HG03060 (cell line): ENCODE results near the gene P2RY14.

Experiments used
- ATAC-seq: cut with Tn5 transposase; IDR thresholded peaks from one replicate; pipeline ENCODE4 v1.9.1; 2021; ENCODE audit warnings: low read depth, moderate number of reproducible peaks; ENCODE audit not compliant: unreplicated experiment

The P2RY14 gene

GRCh38 chr3:151303751-151304150 is 25.4 kb upstream of the P2RY14 start:
- ATAC-seq, result no peak

GRCh38 chr3:151301787-151302186 is 23.4 kb upstream of the P2RY14 start:
- no peak for ATAC-seq

GRCh38 chr3:151300539-151300938 is 22.2 kb upstream of the P2RY14 start:
- no peak for ATAC-seq

GRCh38 chr3:151299006-151299405 is 20.7 kb upstream of the P2RY14 start:
- no peak for ATAC-seq

GRCh38 chr3:151297429-151297828 is 19.1 kb upstream of the P2RY14 start:
- no peak for ATAC-seq

- ATAC-seq, result no peak
These were observed 17.9 kb upstream of the P2RY14 start for GRCh38 chr3:151296226-151296625.

- ATAC-seq, result no peak
These were observed 14.8 kb upstream of the P2RY14 start for GRCh38 chr3:151293127-151293526.

- ATAC-seq, result no peak
These were observed 12.3 kb upstream of the P2RY14 start for GRCh38 chr3:151290673-151291072.

- no peak for ATAC-seq
These were observed 11.1 kb upstream of the P2RY14 start for GRCh38 chr3:151289445-151289844.

GRCh38 chr3:151285940-151286339 is 7.6 kb upstream of the P2RY14 start:
- no peak for ATAC-seq

- no peak for ATAC-seq
These were observed 5.6 kb upstream of the P2RY14 start for GRCh38 chr3:151283907-151284461.

GRCh38 chr3:151283387-151283786 is 5.0 kb upstream of the P2RY14 start:
- no peak for ATAC-seq

GRCh38 chr3:151282921-151283320 is 4.6 kb upstream of the P2RY14 start:
- ATAC-seq, result no peak

- ATAC-seq, result no peak
These were observed 3.5 kb upstream of the P2RY14 start for GRCh38 chr3:151281671-151282324.

- ATAC-seq, result no peak
These were observed 1.7 kb downstream of the P2RY14 start for GRCh38 chr3:151276687-151277042.

GRCh38 chr3:151276038-151276686 is 2.2 kb downstream of the P2RY14 start:
- no peak for ATAC-seq

- no peak for ATAC-seq
These were observed 3.3 kb downstream of the P2RY14 start for GRCh38 chr3:151275091-151275490.

GRCh38 chr3:151269631-151270030 is 8.7 kb downstream of the P2RY14 start:
- no peak for ATAC-seq

- peak; percentile 35 for ATAC-seq
These were observed 9.8 kb downstream of the P2RY14 start for GRCh38 chr3:151268267-151269235.

GRCh38 chr3:151267066-151267465 is 11.3 kb downstream of the P2RY14 start:
- ATAC-seq, result no peak

GRCh38 chr3:151265866-151266265 is 12.5 kb downstream of the P2RY14 start:
- ATAC-seq, result peak; percentile 95
